CD4-positive, alpha-beta memory T cell (primary cell): ENCODE measurements around the gene BMP5. TPM values are rescaled to one million over a fixed set of nuclear protein-coding genes. Genes with fewer than 3 reads are reported as not detected.

Experiments
- CTCF ChIA-PET: fragments of 350-600 bp; sonication (Branson Sonifier 250); formaldehyde crosslinking; loops from one replicate; lab custom pipeline; 2021; ENCODE audit warnings: inconsistent platforms; ENCODE audit not compliant: partially characterized antibody; lab: Charles Lee
- POLR2A ChIA-PET: fragments of 350-600 bp; sonication (Branson Sonifier 250); formaldehyde crosslinking; loops from one replicate; lab custom pipeline; 2021; ENCODE audit not compliant: partially characterized antibody; lab: Charles Lee
- DNase-seq, 5 donors: peaks; one replicate each; pipeline versions ENCODE4 v3.0.0 to v3.0.0-alpha.2; 2020 to 2022; ENCODE audit warnings: mixed read lengths in 1 of 5
- H3K27ac ChIP-seq: one replicate; pipeline ENCODE4 v1.7.0; 2013; ENCODE audit warnings: low read depth, low read length
- H3K27me3 ChIP-seq: 2 replicates; pipeline ENCODE4 v1.7.0; 2013; ENCODE audit warnings: mild to moderate bottlenecking, low read length, moderate library complexity; ENCODE audit not compliant: insufficient read depth
- H3K36me3 ChIP-seq: 2 replicates; pipeline ENCODE4 v1.7.0; 2013; ENCODE audit warnings: mild to moderate bottlenecking, low read length, moderate library complexity; ENCODE audit not compliant: insufficient read depth
- H3K4me1 ChIP-seq: 2 replicates; pipeline ENCODE4 v1.7.0; 2013; ENCODE audit warnings: mild to moderate bottlenecking, low read length, moderate library complexity; ENCODE audit not compliant: insufficient read depth
- H3K4me3 ChIP-seq, 2 donors: one replicate each; pipeline ENCODE4 v1.7.0; 2013; ENCODE audit warnings: low read length in 2 of 2, mild to moderate bottlenecking in 1 of 2
- H3K9me3 ChIP-seq, 2 donors: one replicate each; pipeline ENCODE4 v1.7.0; 2013; ENCODE audit warnings: low read length in 2 of 2, control low read depth in 1 of 2; ENCODE audit not compliant: control insufficient read depth in 1 of 2
- H3K27ac Mint-ChIP-seq, 7 donors: one replicate each; pipeline ENCODE4 v1.8.0; 2020 to 2021; ENCODE audit warnings: mixed read lengths in 7 of 7, mild to moderate bottlenecking in 6 of 7, inconsistent platforms in 3 of 7, moderate library complexity in 3 of 7
- H3K27me3 Mint-ChIP-seq, 2 donors: one replicate each; pipeline ENCODE4 v1.8.0; 2020 to 2021; ENCODE audit warnings: mixed read lengths in 2 of 2
- H3K36me3 Mint-ChIP-seq, 2 donors: one replicate each; pipeline ENCODE4 v1.8.0; 2020 to 2021; ENCODE audit warnings: mixed read lengths in 2 of 2, inconsistent platforms in 1 of 2, mild to moderate bottlenecking in 1 of 2
- H3K4me1 Mint-ChIP-seq, 4 donors: one replicate each; pipeline ENCODE4 v1.8.0; 2020 to 2021; ENCODE audit warnings: mixed read lengths in 4 of 4, mild to moderate bottlenecking in 1 of 4
- H3K4me3 Mint-ChIP-seq, 8 donors: one replicate each; pipeline ENCODE4 v1.8.0; 2020 to 2021; ENCODE audit warnings: mixed read lengths in 8 of 8, mild to moderate bottlenecking in 7 of 8, moderate library complexity in 6 of 8, inconsistent platforms in 3 of 8
- H3K9me3 Mint-ChIP-seq, 8 donors: one replicate each; pipeline ENCODE4 v1.8.0; 2020 to 2021; ENCODE audit warnings: mixed read lengths in 8 of 8, mild to moderate bottlenecking in 5 of 8, inconsistent platforms in 3 of 8, moderate library complexity in 1 of 8
- intact Hi-C: fragments of 100-400 bp; cut with micrococcal nuclease; formaldehyde crosslinking; loops from one replicate; pipeline ENCODE4 v1.15.1; 2023
- polyA plus RNA-seq, 2 donors: library from polyadenylated mRNA; unstranded; fragments of 300-500 nt; fragmentation: Illumina TruSeq; gene quantifications; one replicate each; pipeline ENCODE4 v1.2.3, GENCODE V29; 2021
- total RNA-seq, 2 experiments: library from RNA; stranded (reverse); gene quantifications; one replicate each; pipeline ENCODE4 v1.2.3, GENCODE V29; 2021

BMP5 gene
- total and polyA plus RNA-seq, 4 experiments from 2014 or later, result not detected

GRCh38 chr6:55714831-55715230 lies 160.6 kb downstream of the BMP5 start:
- CTCF ChIA-PET, result no interaction called here
- H3K4me1 ChIP-seq, result no peaks in the 10 kb centered on the region
- intact Hi-C loops, result no loop called here
- no peak overlapping the region for H3K27ac Mint-ChIP-seq
- POLR2A ChIA-PET, result no interaction called here
- H3K4me3 Mint-ChIP-seq, result no peak overlapping the region
- no peaks in the 10 kb centered on the region for H3K4me1 Mint-ChIP-seq
- H3K27me3 ChIP-seq, result no peaks in the 10 kb centered on the region
- H3K27me3 Mint-ChIP-seq, result no peaks in the 10 kb centered on the region
- H3K9me3 Mint-ChIP-seq, result peaks cover 0 to 10% (median 6%) of the 10 kb centered on the region in 8 donors
- no peak overlapping the region for H3K27ac ChIP-seq
- no peaks in the 10 kb centered on the region for H3K36me3 ChIP-seq
- H3K36me3 Mint-ChIP-seq, result no peaks in the 10 kb centered on the region
- H3K9me3 ChIP-seq, result no peaks in the 10 kb centered on the region
- no peak overlapping the region for H3K4me3 ChIP-seq
- DNase-seq, result no peak

GRCh38 chr6:55713436-55713835 lies 162.0 kb downstream of the BMP5 start:
- H3K27ac ChIP-seq, result no peak overlapping the region
- POLR2A ChIA-PET, result no interaction called here
- H3K4me3 Mint-ChIP-seq, result no peak overlapping the region
- CTCF ChIA-PET, result no interaction called here
- H3K4me1 Mint-ChIP-seq, result no peaks in the 10 kb centered on the region
- H3K27ac Mint-ChIP-seq, result no peak overlapping the region
- no peak overlapping the region for H3K4me3 ChIP-seq
- no peaks in the 10 kb centered on the region for H3K4me1 ChIP-seq
- intact Hi-C loops, result no loop called here
- DNase-seq, result no peak
- no peaks in the 10 kb centered on the region for H3K36me3 ChIP-seq
- H3K27me3 ChIP-seq, result no peaks in the 10 kb centered on the region
- no peaks in the 10 kb centered on the region for H3K36me3 Mint-ChIP-seq
- H3K27me3 Mint-ChIP-seq, result no peaks in the 10 kb centered on the region
- peaks cover 0 to 20% (median 5%) of the 10 kb centered on the region in 8 donors for H3K9me3 Mint-ChIP-seq
- no peaks in the 10 kb centered on the region for H3K9me3 ChIP-seq

DNA sequence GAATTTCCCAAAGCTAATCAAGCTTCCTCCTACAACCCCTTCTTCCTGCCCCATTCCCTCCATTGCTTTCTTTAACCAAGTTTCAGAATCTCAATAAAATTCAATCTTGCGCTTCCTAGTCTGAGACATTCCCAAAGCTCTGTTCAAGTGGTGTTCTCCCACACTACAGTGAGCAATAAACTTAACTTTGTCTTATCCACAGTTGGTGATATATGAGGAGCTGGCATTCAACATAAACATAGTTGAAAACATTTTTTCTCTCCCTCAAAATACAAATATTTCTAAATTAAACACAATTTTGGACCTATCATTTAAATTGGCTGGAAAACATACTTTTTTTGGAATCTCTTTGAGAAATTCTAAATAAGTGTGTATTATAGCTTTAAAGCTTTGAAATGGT lies 166.7 kb downstream of the BMP5 start:
- Histone ChIP-seq H3K4me1 (no peaks in the 10 kb centered on the region), H3K9me3 (no peaks in the 10 kb centered on the region), H3K36me3 (no peaks in the 10 kb centered on the region), H3K27me3 (no peaks in the 10 kb centered on the region), H3K27ac (no peak overlapping the region), H3K4me3 (no peak overlapping the region)
- no peaks in the 10 kb centered on the region for H3K36me3 Mint-ChIP-seq
- H3K27ac Mint-ChIP-seq, result no peak overlapping the region
- ChIA-PET POLR2A (no interaction called here), CTCF (no interaction called here)
- no peak for DNase-seq
- intact Hi-C loops, result no loop called here
- H3K4me1 Mint-ChIP-seq, result no peaks in the 10 kb centered on the region
- no peak overlapping the region for H3K4me3 Mint-ChIP-seq
- H3K9me3 Mint-ChIP-seq, result peaks cover 0 to 29% (median 6%) of the 10 kb centered on the region in 8 donors
- no peaks in the 10 kb centered on the region for H3K27me3 Mint-ChIP-seq

- H3K4me3 ChIP-seq, result no peak overlapping the region
- H3K27me3 ChIP-seq, result no peaks in the 10 kb centered on the region
- Mint-ChIP-seq H3K4me3 (no peak overlapping the region), H3K9me3 (peaks cover 0 to 31% (median 11%) of the 10 kb centered on the region in 8 donors), H3K36me3 (no peaks in the 10 kb centered on the region), H3K27ac (no peak overlapping the region), H3K4me1 (no peaks in the 10 kb centered on the region), H3K27me3 (no peaks in the 10 kb centered on the region)
- ChIA-PET CTCF (no interaction called here), POLR2A (no interaction called here)
- H3K4me1 ChIP-seq, result no peaks in the 10 kb centered on the region
- no peaks in the 10 kb centered on the region for H3K36me3 ChIP-seq
- no peak for DNase-seq
- intact Hi-C loops, result no loop called here
- H3K9me3 ChIP-seq, result no peaks in the 10 kb centered on the region
- no peak overlapping the region for H3K27ac ChIP-seq
Measured at GRCh38 chr6:55705451-55706440, 169.6 kb downstream of the BMP5 start.

- H3K27me3 Mint-ChIP-seq, result no peaks in the 10 kb centered on the region
- no peak overlapping the region for H3K4me3 Mint-ChIP-seq
- POLR2A ChIA-PET, result no interaction called here
- intact Hi-C loops, result no loop called here
- DNase-seq, result no peak
- H3K4me1 ChIP-seq, result no peaks in the 10 kb centered on the region
- no peaks in the 10 kb centered on the region for H3K4me1 Mint-ChIP-seq
- no peak overlapping the region for H3K27ac ChIP-seq
- H3K9me3 Mint-ChIP-seq, result peaks cover 0 to 26% (median 12%) of the 10 kb centered on the region in 8 donors
- H3K4me3 ChIP-seq, result no peak overlapping the region
- H3K36me3 ChIP-seq, result no peaks in the 10 kb centered on the region
- H3K9me3 ChIP-seq, result no peaks in the 10 kb centered on the region
- CTCF ChIA-PET, result no interaction called here
- no peaks in the 10 kb centered on the region for H3K27me3 ChIP-seq
- H3K36me3 Mint-ChIP-seq, result no peaks in the 10 kb centered on the region
- H3K27ac Mint-ChIP-seq, result no peak overlapping the region
Measured at GRCh38 chr6:55704421-55704820, 171.0 kb downstream of the BMP5 start.
